NCI-H146 treated with DMSO at 0.1 percent for 48 hours (cell line): ENCODE results near the gene ZNF484.
"Not testable (repeated sequence)": the region's sequence is repeated elsewhere in the genome, so short reads cannot be mapped to it uniquely, and the experiment has no call there.

Source experiments
- DNase-seq: peaks from one replicate; lab custom pipeline; 2025; ENCODE audit not compliant: unreplicated experiment; lab: John Stamatoyannopoulos, UW

ZNF484 gene

GRCh38 chr9:92877531-92878430, at the start of gene ZNF484:
Gene ZNF484 (minus strand): TSS chr9:92878038. CDS start chr9:92875029, 3,009 bp downstream.
- DNase-seq = peak; percentile 95

DNA sequence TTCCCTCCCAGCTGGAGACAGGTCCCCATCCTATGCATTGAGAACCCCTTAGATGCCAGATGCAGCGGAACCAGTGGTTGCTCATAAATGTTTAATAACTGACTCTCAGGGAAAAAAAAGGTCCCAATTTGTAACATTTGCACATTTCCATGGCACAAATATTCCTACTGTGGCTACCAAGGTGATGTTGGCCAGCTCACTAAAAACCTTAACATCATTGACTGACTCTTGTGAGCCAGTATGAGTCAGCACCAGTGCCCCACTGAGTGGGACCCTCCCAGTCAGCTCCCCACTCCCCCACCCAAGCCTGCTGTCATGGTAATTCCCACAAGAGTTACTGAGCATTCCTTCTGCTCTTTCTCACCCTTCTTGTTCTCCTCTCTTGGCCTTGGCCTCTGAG, 42.6 kb upstream of the ZNF484 start:
- DNase-seq = no peak

DNA sequence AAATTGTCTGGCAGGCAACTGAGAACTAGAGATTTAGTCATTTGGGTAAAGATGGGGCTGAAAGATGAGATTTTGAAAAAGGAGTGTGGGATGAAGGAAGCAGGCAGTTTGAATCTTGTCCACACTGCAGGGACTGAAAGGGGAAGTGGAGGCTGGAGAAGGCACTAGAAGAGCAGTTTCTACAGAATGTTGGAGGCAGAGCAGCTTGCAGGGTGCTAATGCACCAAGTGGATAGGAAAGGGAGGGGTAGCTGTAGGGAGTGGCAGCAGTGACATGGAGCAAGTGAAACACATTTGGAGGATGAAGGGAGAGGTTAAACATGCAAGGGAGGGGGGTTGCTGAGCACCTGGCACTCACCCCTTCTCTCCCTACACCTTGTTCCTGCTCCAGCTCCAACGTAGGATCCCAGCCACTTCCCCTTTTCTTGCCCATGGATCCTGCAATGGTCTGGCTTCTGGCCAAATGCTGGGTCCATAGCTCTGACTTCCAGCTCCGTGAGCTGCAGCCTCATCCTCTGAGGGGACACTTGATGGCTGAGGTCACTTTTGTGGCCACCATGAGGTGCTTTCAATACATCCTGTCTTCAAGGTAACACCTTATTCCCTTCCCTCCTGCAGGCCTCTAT, 39.5 kb upstream of the ZNF484 start:
- DNase-seq = no peak

- peak; percentile 3 for DNase-seq
These were observed 34.0 kb upstream of the ZNF484 start for GRCh38 chr9:92911511-92912475.

DNA sequence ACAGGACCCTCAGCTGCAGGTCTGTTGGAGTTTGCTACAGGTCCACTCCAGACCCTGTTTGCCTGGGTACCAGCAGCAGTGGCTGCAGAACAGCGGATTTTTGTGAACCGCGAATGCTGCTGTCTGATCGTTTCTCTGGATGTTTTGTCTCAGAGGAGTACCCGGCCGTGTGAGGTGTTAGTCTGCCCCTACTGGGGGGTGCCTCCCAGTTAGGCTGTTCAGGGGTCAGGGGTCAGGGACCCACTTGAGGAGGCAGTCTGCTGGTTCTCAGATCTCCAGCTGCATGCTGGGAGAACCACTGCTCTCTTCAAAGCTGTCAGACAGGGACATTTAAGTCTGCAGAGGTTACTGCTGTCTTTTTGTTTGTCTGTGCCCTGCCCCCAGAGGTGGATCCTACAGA, 27.3 kb upstream of the ZNF484 start:
- DNase-seq = not testable (repeated sequence)

DNA sequence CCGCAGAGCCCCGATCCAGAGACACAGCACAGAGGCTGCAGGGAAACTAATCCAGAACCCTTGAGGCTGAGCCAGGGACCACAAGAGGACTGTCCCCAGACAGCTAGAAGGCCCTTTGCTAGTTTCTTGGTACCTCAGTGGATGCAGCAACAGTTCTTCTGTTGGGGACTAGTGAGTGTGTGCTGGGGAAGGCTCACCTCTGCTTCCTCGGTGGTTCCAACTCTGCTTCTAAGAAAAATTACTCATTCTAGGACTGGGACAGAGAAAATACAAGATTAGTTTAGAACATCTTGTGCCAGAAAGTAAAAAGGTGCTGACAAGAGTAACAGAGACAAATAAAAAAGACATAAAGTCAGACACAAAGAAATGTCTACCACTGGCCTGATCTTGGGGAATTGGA, 19.5 kb upstream of the ZNF484 start:
- no peak for DNase-seq

DNA sequence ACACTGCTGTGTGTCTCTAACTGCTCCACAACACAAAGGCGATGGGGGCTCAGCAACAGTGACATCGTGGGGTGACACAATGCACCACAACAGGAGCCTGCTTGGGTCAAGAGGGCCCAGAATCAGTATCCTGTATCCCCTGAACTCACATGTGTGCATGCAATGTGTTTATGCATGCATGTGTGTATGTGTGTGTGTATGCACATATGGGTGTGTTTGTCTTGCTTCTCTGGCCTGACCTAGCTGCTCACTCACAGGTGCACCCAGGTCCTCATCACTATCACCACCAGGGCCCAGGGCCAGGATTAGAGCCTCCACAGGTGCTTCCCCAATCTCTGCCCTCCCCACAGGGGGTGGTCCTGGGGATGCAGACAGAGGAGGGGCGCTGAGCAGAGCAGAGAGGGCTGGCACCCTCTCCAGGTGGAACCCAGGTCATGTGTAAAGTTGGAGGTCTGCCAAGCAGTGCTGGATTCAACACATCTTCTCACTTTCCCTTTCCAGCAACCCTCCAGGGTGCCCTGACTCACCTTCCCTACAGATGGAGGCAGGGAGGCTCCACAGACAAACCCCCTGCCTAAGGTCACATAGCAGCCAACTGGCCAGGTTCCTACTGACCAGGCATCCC, 18.1 kb upstream of the ZNF484 start:
- DNase-seq = no peak

DNA sequence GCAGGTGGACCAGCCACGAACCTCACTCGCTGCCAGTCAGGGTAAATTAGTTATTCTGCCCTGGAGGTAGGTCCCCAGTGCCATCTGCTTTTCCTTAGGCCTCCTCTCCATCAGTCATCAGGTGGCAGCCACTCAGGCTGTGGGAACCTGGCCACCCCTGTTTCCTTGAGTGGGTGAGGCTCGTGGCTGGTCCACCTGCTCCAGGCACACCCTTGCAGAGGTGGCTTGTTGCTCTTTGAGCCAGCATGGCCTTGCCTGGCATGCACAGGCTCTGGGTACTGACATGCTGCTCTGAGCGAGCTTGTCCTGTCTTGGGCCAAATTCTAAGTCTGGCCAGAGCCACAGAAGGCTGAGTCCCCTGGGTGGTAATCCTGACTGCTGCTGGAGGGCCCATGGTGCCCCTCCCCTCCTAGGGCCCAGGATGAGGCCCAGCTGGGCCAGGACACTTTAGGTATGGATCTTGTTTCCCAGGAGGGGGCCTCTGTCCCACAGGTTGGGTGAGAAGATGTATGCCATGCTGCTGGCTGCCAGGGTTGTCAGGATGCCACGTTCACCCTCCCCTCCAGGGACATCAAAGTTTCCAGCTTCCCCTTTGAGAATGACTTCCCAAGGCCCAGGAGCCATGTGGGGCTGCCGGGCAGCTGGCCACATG, 17.0 kb upstream of the ZNF484 start:
- DNase-seq = no peak

DNA sequence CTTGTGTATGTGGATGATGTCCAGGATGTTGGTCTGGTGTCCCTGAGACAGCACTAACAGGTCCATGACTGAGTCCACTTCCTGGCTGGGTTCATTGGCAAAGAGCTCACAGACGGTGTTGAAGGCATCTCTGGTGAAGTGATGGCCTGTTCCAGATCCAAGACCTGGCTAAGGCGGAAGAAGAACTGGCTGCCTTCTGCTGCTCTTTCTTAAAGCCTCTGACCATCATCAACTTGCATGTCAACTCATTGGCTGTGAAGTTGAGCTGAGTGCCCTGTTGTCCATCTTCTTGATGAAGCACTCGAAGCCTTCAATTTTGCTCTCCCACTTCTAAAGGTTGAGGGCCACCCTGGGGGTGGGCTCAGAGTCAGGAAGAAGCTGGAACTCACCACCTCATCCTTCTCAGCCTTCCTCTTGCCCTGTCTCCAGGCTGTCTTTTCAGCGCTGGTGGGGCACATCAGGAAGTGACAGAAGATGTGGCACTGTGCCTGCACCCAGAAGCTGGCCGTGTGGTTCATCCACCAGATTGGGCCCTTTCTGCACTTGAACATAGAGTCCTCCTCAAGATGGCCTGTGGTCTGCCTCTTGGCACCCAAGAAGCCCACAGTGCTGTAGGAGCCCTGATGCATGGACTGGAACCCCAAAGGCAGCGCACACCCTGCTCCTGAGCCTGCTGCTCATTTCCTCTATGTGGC, 16.2 kb upstream of the ZNF484 start:
- DNase-seq = not testable (repeated sequence)

DNA sequence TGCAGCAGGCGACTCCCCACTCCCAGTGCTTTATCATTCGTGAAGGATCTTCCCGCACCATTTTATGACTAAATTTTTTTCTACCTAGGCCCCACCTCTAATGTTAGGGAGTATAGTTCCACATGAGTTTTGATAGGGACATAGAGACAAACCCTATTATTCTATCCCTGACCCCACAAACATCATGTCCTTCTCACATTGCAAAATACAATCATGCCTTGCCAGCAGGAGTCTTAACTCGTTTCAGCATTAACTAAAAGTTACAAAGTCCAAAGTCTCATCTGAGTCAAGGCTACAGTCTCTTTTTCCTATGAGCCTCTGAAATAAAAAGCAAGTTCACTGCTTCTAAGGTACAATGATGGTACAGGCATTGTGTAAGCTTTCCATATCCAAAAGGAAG, 14.4 kb upstream of the ZNF484 start:
- not testable (repeated sequence) for DNase-seq

DNA sequence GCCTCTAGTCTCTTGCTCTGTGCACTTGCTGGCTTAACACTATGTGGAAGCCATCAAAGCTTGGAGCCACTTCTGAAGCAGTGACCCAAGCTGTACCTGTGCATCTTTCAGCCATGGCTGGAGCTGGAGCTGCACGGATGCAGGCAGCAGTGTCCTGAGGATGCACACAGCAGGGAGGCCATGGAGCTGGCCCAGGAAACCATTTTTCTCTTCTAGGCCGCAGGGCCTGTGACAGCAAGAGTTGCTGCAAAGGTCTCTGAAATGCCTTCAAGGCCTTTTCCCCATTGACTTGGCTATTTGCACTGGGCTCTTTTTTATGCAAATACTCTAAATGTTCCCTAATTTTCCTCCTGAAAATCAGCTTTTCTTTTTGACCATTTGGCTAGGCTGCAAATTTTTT, 12.9 kb upstream of the ZNF484 start:
- no peak for DNase-seq

GRCh38 chr9:92887880-92888338, 10.1 kb upstream of the ZNF484 start:
- DNase-seq = no peak

- DNase-seq = not testable (repeated sequence)
These were observed 9.2 kb upstream of the ZNF484 start for GRCh38 chr9:92886846-92887610.

GRCh38 chr9:92883666-92884405, 6.0 kb upstream of the ZNF484 start:
- not testable (repeated sequence) for DNase-seq

GRCh38 chr9:92882276-92882675, 4.4 kb upstream of the ZNF484 start:
- no peak for DNase-seq

DNA sequence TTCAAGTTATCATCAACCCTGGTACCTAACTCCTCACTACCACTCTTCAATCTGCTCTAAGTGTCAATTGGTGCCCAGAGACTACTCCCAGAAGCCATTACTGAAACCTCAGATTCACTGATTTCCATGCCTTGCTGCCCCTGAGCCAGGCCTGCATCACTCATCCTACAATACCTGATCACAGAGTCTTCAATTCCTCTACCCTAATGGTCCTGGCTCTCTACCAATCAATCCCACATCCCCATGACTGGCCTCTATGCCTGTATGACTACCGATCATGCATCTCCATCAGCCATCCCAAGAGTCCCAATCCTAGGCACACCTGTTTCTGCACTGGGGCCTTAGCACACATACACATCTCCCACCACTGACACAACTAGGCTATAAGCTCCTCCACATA, 2.5 kb downstream of the ZNF484 start:
- no peak for DNase-seq

GRCh38 chr9:92870289-92870688, 7.5 kb downstream of the ZNF484 start:
- DNase-seq = no peak

- DNase-seq = not testable (repeated sequence)
These were observed 11.2 kb downstream of the ZNF484 start for GRCh38 chr9:92866600-92866999.
